NCI-H774 (cell line): ENCODE measurements around the gene DGKQ.

Source experiments
- DNase-seq: peaks from one replicate; lab custom pipeline; 2025; lab: John Stamatoyannopoulos, UW

The DGKQ gene, protein sequence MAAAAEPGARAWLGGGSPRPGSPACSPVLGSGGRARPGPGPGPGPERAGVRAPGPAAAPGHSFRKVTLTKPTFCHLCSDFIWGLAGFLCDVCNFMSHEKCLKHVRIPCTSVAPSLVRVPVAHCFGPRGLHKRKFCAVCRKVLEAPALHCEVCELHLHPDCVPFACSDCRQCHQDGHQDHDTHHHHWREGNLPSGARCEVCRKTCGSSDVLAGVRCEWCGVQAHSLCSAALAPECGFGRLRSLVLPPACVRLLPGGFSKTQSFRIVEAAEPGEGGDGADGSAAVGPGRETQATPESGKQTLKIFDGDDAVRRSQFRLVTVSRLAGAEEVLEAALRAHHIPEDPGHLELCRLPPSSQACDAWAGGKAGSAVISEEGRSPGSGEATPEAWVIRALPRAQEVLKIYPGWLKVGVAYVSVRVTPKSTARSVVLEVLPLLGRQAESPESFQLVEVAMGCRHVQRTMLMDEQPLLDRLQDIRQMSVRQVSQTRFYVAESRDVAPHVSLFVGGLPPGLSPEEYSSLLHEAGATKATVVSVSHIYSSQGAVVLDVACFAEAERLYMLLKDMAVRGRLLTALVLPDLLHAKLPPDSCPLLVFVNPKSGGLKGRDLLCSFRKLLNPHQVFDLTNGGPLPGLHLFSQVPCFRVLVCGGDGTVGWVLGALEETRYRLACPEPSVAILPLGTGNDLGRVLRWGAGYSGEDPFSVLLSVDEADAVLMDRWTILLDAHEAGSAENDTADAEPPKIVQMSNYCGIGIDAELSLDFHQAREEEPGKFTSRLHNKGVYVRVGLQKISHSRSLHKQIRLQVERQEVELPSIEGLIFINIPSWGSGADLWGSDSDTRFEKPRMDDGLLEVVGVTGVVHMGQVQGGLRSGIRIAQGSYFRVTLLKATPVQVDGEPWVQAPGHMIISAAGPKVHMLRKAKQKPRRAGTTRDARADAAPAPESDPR

DNA sequence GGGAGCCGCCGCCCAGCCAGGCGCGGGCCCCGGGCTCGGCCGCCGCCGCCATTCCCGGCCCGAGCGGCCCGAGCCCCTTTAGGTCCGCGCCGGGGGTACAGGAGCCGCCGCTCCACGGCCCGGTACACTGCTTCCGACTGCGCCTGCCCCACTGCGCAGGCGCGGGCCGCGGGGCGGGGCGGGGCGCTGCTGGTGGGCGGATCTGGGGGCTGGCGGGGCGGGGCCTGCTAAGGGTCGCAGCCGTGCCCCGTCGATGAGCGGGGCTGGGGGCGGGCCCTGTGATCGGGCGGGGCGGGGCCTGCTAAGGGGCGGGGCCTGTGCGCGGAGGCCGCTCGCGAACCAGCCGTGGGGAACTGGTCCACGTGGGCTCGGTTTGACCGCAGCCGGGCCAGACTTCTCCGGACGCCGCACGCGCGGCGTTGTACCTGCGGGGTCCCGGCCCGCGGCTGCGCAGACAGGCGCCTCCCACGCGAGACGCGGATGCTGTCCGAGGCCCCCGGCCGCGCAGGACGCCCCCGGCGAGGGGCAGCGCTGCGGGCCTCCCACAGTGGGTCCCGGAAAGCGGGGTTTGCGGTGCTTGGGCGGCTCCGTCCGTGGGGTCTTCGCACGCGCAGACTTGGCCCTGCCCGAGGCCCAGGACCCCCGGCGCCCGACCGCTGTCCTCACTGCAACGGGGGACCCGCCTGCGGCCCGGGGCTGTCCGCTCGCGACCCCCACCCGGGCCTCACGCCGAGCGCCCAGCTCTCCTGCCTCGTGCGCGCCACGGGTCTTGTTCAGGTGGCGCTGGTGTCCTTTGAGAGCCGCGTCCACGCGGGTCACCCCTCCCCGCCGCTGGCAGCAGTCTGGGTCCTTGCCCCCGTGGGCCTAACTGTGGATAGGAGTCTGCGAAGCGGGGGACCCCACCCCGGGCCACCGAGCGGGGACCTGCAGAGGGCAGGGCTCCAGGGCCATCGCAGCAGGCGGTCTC is at the start of gene DGKQ:
TSS of gene DGKQ (minus strand) at position 139 of the 967 bp plus-strand sequence. CDS start at position 52, 87 bp downstream.
- DNase-seq: peak; percentile 50

DNA sequence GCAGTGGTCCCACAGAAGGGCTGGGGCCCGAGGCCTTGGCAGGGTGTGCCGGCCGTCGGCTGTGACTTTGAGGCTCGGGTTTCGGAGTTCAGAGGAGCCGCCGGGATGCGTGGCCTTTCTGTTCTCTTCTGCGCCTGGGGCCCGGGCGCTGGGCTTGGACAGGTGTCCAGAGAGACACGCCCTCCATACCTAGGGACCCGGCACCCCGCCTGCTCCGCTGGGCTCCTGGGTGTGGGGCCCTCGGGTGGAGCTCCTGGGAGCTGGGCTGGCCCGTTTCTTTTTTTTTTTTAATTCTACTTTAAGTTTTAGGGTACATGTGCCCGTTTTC is 49.3 kb upstream of the DGKQ start:
- no peak for DNase-seq

DNA sequence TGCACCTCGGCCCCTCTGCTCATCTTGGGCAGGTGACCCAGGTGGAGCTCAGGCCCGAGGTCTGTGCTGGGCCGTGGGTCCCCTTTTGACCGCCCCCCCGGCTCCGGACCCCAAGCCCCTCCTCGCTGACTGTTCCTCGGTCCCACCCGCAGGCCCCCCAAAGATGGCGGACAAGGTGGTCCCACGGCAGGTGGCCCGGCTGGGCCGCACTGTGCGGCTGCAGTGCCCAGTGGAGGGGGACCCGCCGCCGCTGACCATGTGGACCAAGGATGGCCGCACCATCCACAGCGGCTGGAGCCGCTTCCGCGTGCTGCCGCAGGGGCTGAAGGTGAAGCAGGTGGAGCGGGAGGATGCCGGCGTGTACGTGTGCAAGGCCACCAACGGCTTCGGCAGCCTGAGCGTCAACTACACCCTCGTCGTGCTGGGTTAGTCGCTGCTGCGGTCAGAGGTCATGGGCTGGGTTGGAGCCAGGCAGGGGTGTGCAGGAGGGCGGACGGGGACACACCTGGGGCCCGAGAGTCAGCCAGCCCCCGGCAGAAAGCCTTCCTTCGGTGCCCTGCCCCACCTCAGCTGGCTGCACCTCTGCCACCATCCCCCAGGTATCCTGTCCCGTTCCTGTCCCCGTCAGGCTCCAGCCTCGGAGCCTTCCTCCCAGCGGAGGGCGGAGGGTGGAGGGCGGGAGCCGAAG is 48.8 kb upstream of the DGKQ start:
- no peak for DNase-seq

GRCh38 chr4:1021386-1022050 is 48.1 kb upstream of the DGKQ start:
- DNase-seq: no peak

- DNase-seq: no peak
Observed at GRCh38 chr4:1019729-1020470, 46.5 kb upstream of the DGKQ start.

- no peak for DNase-seq
Observed at GRCh38 chr4:1019320-1019719, 46.0 kb upstream of the DGKQ start.

GRCh38 chr4:1018147-1019020 is 45.0 kb upstream of the DGKQ start:
- DNase-seq: no peak

DNA sequence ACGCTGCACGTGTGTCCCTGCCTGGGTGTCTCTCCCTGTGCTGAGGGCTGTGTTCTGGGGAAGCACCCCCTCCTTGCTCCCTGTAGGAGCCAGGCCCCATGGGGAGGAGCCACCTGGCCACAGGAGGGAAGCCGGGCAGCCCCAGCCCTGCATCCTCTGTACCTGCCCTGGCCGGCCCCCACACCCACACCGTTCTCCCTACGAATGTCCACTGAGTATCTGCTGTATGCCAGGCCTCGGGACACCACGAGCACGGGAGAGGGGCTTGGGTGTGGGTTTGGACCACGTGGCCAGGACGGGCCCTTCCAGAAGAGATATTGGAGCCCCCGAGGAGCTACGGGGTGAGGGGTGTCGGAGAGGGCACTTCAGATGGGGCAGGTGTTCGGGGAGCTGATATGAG is 44.3 kb upstream of the DGKQ start:
- no peak for DNase-seq

DNA sequence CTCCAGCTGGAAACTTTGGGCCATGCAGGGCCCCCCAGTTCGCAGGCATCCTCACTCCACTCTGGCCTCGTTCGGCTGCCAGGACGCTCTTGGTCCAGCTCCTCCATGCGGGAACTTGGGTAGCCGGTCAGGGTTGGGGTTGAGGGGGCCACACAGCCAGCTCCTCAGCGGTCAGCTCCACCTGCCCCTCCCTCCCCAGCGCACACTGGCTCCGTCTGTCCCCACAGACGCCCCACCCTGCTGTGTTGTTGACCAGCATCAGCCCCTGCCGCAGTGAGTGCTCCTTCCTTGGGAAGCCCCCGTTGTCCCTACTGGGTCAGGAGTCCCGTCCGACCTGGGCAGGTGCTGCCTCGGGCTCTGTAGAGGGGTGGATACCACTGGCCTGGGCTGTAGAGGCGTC is 43.8 kb upstream of the DGKQ start:
- no peak for DNase-seq

- DNase-seq: no peak
Observed at GRCh38 chr4:1015746-1016145, 42.4 kb upstream of the DGKQ start.

- DNase-seq: no peak
Observed at GRCh38 chr4:1015179-1015578, 41.8 kb upstream of the DGKQ start.

DNA sequence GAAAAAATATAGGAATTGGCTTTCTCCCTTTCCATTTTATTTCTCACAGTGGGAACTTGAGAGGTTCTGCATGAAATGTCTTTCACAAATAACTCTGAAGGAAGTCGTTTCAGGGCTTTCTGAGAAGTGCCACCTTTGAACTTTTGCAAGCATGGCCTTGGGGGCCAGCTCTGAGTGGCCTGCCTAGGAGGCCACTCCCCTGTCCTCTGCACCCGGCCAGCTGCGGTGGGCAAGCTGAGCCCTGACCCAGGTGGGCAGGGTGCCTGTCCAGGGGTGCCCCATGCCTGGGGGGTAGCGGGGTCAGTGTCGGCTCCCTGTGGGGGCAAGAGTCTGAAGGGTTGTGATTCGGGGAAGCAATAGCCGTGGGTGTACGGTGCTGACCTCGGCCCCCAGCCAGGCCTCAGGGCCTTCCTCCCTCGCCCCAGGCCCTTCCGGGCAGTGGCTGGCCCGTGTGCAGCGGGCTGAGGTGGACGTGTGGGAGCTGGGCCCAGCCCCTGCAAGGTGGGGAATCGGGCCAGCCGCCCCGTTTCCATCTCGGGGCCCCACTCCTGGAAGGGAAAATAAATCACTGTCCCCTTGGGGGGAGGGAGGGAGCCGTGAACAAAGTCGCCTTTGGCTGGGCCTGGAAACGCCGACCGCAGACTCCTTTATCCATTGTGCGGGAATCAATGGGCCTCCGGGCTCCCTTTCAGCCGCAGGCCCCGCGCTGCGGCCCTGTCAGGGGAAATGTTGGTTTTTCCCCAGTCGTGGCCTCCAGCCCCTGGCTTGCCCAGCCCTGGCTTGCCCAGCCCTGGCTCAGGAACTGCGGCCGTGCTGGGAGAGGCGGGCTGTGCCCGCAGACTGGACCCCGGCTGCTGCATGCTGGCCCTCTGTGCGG is 41.2 kb upstream of the DGKQ start:
- no peak for DNase-seq

GRCh38 chr4:1013225-1014073 is 40.1 kb upstream of the DGKQ start:
- DNase-seq: no peak

GRCh38 chr4:1012034-1012739 is 38.8 kb upstream of the DGKQ start:
- DNase-seq: no peak

DNA sequence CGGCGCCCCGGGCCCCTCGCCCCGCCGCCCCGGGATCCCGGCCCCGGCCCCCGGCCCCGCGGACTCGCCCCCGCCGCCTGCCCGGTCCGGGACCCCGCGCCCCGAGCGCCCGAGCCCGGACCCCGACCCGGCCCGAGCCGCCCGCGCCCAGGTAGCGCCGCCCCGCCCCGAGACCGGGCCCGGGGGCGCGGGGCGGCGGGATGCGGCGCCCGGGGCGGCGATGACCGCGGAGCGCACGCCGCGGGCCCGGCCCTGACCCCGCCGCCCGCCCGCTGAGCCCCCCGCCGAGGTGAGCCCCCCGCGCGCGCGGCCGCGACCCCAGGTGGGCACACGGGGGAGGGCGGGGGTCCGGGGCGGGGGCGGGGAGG is 38.3 kb upstream of the DGKQ start:
- DNase-seq: no peak

GRCh38 chr4:1011022-1011665 is 37.8 kb upstream of the DGKQ start, which contains the start of gene FGFRL1:
Gene FGFRL1 (plus strand): TSS chr4:1011626. CDS start chr4:1012486, 860 bp downstream.
- peak; percentile 36 for DNase-seq
